HG03060 (cell line): Measurements from ENCODE around the gene BANK1.
A peak's percentile ranks its signal among the peaks of the same experiment; 100 is the strongest.

ENCODE experiments used
- ATAC-seq: cut with Tn5 transposase; IDR thresholded peaks from one replicate; pipeline ENCODE4 v1.9.1; 2021; ENCODE audit warnings: low read depth, moderate number of reproducible peaks; ENCODE audit not compliant: unreplicated experiment

BANK1 gene

GRCh38 chr4:101813604-101814003, 23.1 kb downstream of the BANK1 start:
- no peak for ATAC-seq

- ATAC-seq = no peak
Measured at GRCh38 chr4:101818362-101818761, 27.8 kb downstream of the BANK1 start.

GRCh38 chr4:101823864-101824263, 33.3 kb downstream of the BANK1 start:
- ATAC-seq = no peak

DNA sequence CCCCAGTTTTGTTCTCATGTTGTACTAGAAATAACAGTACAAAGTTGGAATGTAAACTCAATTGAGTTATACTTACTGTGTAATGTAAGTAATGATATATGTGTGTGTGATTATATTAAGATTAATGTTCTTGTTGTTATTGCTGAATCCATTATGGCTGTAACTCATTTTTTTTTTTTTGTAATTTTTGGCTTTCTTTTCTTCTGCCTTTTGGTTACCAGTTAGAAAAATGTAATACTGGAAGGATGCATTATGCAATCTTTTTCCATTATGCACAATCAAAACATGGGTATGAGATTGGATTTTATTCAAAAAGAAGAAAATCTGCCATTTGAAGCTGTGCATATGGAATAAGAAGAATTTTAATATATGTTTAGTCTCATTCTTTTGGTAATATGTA, 34.0 kb downstream of the BANK1 start:
- no peak for ATAC-seq

DNA sequence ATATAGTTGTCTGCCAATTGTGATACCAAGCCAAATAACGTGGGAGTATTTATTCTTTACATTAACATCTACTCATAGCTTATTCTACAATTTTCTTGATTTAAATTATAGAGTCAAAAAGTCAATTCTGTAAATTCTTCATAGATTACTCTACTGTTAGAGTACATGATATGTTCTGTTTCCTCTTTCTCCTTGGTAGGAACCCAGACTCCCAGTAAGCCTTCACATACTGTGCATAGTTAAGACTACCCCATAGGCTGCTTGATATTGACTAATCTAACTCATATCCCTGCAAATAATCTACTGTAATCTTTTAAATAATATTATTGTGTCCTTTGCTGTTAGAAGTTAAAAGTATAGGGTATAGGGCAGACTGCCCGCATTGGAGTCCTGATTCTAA, 35.4 kb downstream of the BANK1 start:
- ATAC-seq = no peak

- no peak for ATAC-seq
Measured at GRCh38 chr4:101831816-101832215, 41.3 kb downstream of the BANK1 start.

GRCh38 chr4:101833480-101833879, 43.0 kb downstream of the BANK1 start:
- no peak for ATAC-seq

- ATAC-seq = no peak
Measured at GRCh38 chr4:101835121-101835904, 44.8 kb downstream of the BANK1 start.

DNA sequence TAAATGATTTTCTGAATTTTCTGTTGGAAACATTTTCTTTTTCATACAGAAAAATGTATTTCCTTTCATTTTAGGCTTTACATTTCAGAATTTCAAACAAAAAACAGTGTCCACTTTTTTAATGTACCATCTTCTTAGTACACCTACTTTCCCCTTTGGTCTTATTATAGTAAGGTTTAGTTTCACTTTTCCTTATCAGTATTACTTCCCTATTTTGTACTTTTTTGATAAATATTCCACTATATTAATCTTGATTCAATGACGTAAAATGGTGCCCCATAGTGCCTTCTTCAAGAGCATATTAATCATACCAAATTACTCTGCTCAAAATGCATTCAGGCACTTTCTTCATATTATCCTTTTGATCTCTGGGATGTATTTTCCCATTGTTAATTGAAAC, 52.5 kb downstream of the BANK1 start:
- no peak for ATAC-seq

GRCh38 chr4:101846550-101846949, 56.0 kb downstream of the BANK1 start:
- ATAC-seq = no peak

GRCh38 chr4:101850698-101851097, 60.2 kb downstream of the BANK1 start:
- ATAC-seq = no peak

DNA sequence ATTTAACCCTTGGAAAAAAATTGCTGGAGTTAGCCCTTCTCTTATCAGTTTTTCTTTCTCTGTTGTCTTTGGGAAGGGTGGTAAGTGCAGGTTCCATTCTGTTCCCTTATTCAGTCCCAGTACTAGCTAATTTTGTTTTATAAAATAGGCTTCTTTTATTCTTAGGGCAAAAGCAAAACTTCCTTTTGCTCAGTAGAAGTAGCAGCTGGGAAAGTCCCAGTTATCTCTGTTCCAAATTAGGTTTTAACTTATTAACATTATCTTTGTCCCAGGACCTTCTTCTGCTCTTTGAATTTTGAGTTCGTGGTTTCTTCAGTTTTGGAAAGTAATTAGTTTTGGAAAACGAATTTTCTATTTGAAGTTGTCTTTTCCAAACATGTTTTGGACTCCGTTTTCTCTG, 61.1 kb downstream of the BANK1 start:
- no peak for ATAC-seq

- peak; percentile 59 for ATAC-seq
Measured at GRCh38 chr4:101853028-101853427, 62.5 kb downstream of the BANK1 start.

GRCh38 chr4:101853691-101854090, 63.2 kb downstream of the BANK1 start:
- no peak for ATAC-seq

DNA sequence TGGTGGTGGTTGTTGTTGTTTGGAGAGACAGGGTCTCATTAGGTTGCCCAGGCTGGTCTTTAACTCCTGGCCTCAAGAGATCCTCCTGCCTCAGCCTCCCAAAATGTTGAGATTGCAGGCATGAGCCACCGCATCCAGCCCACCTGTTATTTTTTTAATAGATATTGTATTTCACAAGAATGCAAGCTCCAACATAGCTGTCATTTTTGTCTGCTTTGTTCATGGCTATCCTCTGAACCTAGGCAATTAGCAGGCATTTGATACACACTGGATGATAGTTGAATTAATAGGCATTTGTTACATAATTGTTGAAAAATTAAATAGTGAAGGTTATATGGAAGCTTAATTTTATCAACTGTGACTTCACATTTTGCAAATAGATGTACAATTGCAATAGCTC, 64.7 kb downstream of the BANK1 start:
- ATAC-seq = no peak

GRCh38 chr4:101856149-101856548, 65.6 kb downstream of the BANK1 start:
- no peak for ATAC-seq

DNA sequence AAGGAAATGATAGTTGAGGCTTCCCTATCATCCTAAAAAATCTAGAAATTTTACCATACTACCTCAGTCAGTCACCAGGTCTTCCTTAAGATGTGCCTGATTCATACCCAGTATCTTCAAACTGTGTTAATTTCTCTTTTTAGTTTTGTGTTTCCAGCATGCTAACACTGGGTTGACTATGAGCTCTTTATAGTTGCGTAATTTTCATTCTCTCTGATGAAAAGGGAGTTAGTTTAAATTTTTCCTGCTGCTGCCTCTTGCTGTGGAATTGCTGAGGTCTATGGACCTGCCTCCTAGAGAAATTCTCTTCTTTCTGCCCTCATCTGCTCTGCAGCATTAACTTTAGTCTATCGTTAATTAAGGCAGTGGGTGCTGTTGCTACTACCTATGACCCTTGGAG, 66.6 kb downstream of the BANK1 start:
- no peak for ATAC-seq

- no peak for ATAC-seq
Measured at GRCh38 chr4:101858641-101859040, 68.1 kb downstream of the BANK1 start.

GRCh38 chr4:101862595-101862994, 72.1 kb downstream of the BANK1 start:
- no peak for ATAC-seq

DNA sequence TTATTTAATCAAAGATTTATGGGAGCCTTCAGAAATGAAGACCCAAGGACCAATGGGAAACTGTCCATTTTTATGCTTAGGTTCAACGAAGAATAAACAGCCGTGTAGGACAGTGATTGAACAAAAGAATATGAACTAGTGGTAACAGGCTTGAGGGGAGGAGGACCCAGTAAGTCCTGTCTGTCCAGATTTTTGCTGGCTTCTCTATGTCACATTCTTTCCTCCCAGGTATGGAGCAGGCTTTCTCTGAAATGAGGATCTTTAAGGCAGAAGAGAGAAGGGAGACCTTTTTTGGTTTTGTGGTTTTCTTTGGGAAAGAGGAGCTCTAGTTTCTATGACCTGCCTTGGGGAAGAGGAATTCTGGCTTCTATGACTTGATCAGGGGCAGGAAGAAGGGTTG, 74.1 kb downstream of the BANK1 start:
- ATAC-seq = no peak

GRCh38 chr4:101865501-101866062, 75.1 kb downstream of the BANK1 start:
- ATAC-seq = no peak

- ATAC-seq = no peak
Measured at GRCh38 chr4:101870874-101871273, 80.3 kb downstream of the BANK1 start.
